ENCODE results near the gene TMEM222. TPM values are rescaled to one million over a fixed set of nuclear protein-coding genes. Genes with fewer than 3 reads are reported as not detected.

The TMEM222 gene
- total RNA-seq, 1 donor from 2014 or later, result 26.8 TPM

- intact Hi-C loops (cut with DNase I), result no loop called here
Measured at GRCh38 chr1:27333717-27334279, 11.8 kb downstream of the TMEM222 start.

DNA sequence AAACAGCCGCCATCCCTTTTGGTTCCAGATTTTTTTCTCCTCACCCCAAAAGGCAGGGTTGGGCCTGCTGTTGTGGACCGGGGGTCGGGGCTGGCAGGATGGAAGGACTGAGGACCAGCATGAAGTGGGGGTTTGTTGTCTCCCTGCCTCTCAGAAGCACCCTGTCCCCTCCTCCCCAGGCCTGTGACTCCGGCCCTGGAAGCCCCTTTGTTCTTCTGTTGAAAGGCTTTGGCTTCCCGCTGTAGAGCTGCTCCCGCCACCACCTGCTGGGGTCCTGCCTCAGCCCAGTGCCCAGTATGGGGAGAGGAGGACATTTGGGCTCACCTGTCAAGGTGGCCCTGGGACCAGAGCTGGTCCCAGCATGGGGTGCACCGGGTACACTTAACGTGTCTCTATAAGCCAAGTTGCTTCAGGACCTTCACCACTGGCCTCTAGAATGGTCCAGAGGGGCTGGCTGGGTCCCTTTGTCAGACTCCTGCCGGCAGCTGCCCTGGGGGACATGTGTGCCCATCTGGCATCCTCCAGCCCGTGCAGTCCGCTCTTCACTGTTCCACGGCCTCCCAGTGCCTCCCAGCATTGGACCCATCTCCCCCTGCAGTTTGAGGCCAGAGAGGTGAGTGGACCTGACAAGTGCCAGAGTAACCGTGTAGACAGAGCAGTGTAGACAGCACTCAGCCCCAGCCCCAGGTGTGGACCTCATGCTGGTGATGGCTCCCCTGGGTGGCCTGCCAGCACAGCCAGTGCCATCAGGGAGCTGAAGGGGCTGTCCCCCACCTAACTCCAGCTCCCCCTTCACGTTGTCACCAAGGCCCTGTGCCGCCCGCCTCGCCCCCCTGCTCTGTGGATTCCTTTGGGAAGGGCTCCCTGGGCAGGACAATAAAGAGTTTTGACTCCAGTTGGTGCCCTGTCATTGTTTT lies 13.8 kb downstream of the TMEM222 start:
- intact Hi-C loops (cut with DNase I), result no loop called here
- no peak for DNase-seq (ENCODE audit: low spot score)

More at GRCh38 chr1:27333717-27334279, 11.8 kb downstream of the TMEM222 start:
- no peak for DNase-seq (ENCODE audit: low spot score)

- intact Hi-C loops (cut with DNase I), result no loop called here
- no peak for DNase-seq (ENCODE audit: low spot score)
Measured at GRCh38 chr1:27336756-27337155, 14.8 kb downstream of the TMEM222 start.

DNA sequence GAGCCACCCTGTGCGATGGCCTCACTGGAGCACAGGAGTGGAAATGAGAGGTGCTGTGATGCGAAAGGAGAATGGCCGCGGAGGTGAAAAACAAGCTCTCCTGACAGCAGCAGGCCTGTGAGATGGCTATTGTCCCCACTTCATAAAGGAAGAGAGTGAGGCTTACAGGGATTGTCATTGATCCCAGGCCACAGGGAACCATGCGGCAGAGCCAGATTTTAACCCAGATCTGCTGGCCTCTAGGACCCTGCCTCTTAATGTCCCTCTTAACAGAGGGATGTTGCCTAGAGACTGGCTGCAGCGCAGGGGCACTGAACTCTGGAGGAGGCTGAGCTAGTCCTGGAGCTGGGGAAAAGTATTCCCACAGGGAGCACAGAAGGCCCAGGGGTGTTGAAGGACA lies 16.8 kb downstream of the TMEM222 start:
- intact Hi-C loops (cut with DNase I), result no loop called here
- no peak for DNase-seq (ENCODE audit: low spot score)

- intact Hi-C loops (cut with DNase I), result no loop called here
- no peak for DNase-seq (ENCODE audit: low spot score)
Measured at GRCh38 chr1:27339213-27339612, 17.2 kb downstream of the TMEM222 start.

- peak; percentile 85 for DNase-seq (ENCODE audit: low spot score)
- intact Hi-C loops (cut with DNase I), result loop anchor here (5.0 kb wide), 1 partner anchor 34 kb away; no protein-coding TSS in a partner anchor
Measured at GRCh38 chr1:27341525-27342252, 19.7 kb downstream of the TMEM222 start, which contains the start of gene SYTL1. SYTL1 (plus strand) TSS chr1:27342022; CDS start chr1:27345335, 3,313 bp downstream.

- no peak for DNase-seq (ENCODE audit: low spot score)
- intact Hi-C loops (cut with DNase I), result loop anchor here (5.0 kb wide), 1 partner anchor 35 kb away; no protein-coding TSS in a partner anchor
Measured at GRCh38 chr1:27342391-27342777, 20.4 kb downstream of the TMEM222 start.

GRCh38 chr1:27342778-27343638 lies 21.0 kb downstream of the TMEM222 start:
- intact Hi-C loops (cut with DNase I), result loop anchor here (5.0 kb wide), 1 partner anchor 36 kb away; no protein-coding TSS in a partner anchor
- DNase-seq (ENCODE audit: low spot score), result peak; percentile 93

DNA sequence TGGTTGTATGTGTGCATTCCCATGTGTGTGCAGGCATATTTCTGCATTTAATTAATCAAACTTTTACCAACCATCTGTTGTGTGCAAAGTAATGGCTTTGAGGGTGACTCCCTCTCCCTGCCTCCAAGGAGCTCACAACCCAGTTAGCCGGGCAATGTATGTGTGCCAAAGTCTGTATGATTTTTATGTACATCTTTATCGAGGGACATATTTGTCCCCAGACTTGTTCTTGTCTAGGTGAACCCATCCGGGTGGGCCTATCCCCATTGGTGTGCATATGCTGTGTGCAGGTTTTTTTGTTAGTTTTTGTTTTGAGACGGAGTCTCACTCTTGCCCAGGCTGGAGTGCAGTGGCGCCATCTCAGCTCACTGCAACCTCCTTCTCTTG lies 21.7 kb downstream of the TMEM222 start:
- intact Hi-C loops (cut with DNase I), result loop anchor here (5.0 kb wide), 1 partner anchor 36 kb away; no protein-coding TSS in a partner anchor
- DNase-seq (ENCODE audit: low spot score), result no peak

- DNase-seq (ENCODE audit: low spot score), result no peak
- intact Hi-C loops (cut with DNase I), result no loop called here
Measured at GRCh38 chr1:27345272-27345671, 23.3 kb downstream of the TMEM222 start.

DNA sequence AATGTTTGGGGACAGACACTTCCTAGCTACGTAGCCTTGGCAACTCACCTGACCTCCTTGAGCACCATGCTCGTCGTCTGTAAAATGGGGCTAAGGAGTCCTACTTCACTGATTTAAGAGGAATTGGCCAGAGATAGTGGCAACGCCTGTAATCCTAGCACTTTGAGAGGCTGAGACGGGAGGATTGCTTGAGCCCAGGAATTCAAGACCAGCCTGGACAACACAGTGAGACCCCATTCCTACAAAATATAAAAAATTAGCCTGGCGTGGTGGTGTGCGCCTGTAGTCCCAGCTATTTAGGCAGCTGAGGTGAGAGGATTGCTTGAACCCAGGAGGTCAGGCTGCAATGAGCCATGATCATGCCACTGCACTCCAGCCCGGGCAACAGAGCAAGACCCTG lies 24.4 kb downstream of the TMEM222 start:
- no peak for DNase-seq (ENCODE audit: low spot score)
- intact Hi-C loops (cut with DNase I), result no loop called here

DNA sequence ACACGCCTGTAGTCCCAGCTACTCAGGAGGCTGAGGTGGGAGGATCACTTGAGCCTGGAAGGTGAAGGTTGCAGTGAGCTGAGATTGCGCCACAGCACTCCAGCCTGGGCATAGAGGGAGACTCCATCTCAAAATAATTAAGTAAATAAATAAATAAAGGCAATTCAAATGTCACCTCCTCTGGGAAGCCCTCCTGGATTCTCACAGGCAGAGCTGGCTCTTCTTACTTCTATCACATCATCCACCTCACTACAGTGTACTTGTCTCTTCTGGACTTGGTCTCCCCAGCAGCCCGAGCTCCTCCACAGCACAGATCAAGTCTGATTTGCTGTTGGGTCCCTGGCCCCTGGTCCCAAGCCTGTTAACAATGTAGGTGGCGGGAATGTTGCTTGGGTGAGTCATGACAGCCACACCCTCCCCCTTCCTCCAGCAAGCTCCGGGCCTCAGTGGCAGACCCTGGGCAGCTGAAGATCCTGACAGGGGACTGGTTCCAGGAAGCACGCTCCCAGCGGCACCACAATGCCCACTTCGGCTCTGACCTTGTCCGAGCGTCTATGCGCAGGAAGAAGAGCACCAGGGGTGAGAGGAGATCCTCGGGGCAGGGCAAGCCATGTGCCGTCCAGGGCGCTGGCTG lies 25.1 kb downstream of the TMEM222 start:
- DNase-seq (ENCODE audit: low spot score), result no peak
- intact Hi-C loops (cut with DNase I), result no loop called here

- DNase-seq (ENCODE audit: low spot score), result no peak
- intact Hi-C loops (cut with DNase I), result no loop called here
Measured at GRCh38 chr1:27348861-27349783, 27.2 kb downstream of the TMEM222 start.

DNA sequence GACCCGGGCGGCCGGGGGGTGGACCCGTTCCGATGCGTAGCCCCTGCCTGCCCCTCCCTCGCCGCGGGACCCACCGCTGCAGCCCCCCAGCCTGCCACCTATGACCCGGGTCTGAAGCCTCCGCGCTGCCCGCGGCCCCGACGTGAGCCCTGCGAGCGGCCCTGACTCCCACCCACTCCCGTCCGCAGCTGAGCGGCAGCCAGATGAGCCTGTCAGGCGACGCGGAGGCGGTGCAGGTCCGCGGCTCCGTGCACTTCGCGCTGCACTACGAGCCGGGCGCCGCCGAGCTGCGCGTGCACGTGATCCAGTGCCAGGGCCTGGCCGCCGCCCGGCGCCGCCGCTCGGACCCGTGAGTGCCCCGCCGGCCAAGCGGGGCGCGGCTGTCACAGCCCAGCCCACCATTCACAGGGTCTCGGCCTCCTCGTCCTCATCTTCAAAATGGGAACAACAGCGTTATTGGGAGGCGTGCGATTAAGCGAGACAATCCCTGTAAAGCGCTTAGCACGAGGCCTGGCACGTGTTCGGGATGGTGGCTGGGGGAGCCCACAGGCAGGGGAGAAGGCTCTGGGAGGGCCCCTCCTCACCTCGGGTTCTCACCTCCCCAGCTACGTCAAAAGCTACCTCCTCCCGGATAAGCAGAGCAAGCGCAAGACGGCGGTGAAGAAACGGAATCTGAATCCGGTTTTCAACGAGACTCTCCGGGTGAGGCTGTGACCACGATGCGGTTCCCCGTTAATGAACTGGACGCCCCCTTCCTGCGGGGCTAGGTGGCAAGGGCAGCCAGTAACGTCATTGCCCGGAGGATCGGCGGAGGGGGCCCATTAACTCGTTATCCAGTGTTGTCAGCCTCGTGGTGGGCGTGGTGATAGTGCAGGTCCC lies 28.1 kb downstream of the TMEM222 start:
- intact Hi-C loops (cut with DNase I), result no loop called here
- no peak for DNase-seq (ENCODE audit: low spot score)

- intact Hi-C loops (cut with DNase I), result no loop called here
- DNase-seq (ENCODE audit: low spot score), result no peak
Measured at GRCh38 chr1:27350663-27351540, 28.9 kb downstream of the TMEM222 start.
